HEK293 (cell line): Measurements from ENCODE around the gene PIK3R1.

Experiments
- CTCF ChIA-PET: fragments of 350-600 bp; formaldehyde crosslinking; extraction: SDS; loops from one replicate; lab custom pipeline; 2021; ENCODE audit warnings: antibody characterized with exemption; lab: Yijun Ruan, JAX
- POLR2A ChIA-PET: fragments of 300-600 bp; formaldehyde crosslinking; extraction: SDS; loops from one replicate; lab custom pipeline; 2020; ENCODE audit warnings: antibody characterized with exemption, inconsistent platforms; lab: Yijun Ruan, JAX
- H3K27ac ChIP-seq: fragments of 200-500 bp; sonication (Bioruptor generic); 2 replicates; pipeline ENCODE4 v1.5.1; 2014; ENCODE audit warnings: low read depth, low read length, control low read depth, inconsistent platforms; ENCODE audit errors: extremely low read depth
- H3K36me3 ChIP-seq, 2 experiments: fragments of 200-500 bp in 1 of 2; sonication (Bioruptor generic) in 1 of 2; 1 replicate in 1 of 2; 2 replicates in 1 of 2; pipeline ENCODE4 v1.5.1; 2014 to 2017; ENCODE audit warnings: inconsistent platforms in 2 of 2, low read length in 2 of 2; ENCODE audit not compliant: control insufficient read depth in 2 of 2, insufficient read depth in 1 of 2
- H3K4me1 ChIP-seq: fragments of 200-500 bp; sonication (Bioruptor generic); 2 replicates; pipeline ENCODE4 v1.5.1; 2014; ENCODE audit warnings: mild to moderate bottlenecking, low read length, inconsistent platforms; ENCODE audit not compliant: control insufficient read depth, insufficient read depth
- H3K4me3 ChIP-seq: 2 replicates; pipeline ENCODE4 v1.5.1; 2011; ENCODE audit warnings: low read depth, mild to moderate bottlenecking, control low read depth, low read length, moderate library complexity
- H3K9me3 ChIP-seq: fragments of 200-500 bp; sonication (Bioruptor generic); 2 replicates; pipeline ENCODE4 v1.5.1; 2014; ENCODE audit warnings: low read depth, low read length, inconsistent platforms; ENCODE audit not compliant: control insufficient read depth, insufficient read depth
- GLI4 ChIP-seq: fragments of 450-650 bp; formaldehyde crosslinking; IDR thresholded peaks from 2 replicates; pipeline ENCODE4 v1.5.1; 2016; ENCODE audit warnings: missing biosample characterization, missing genetic modification characterization
- KLF10 ChIP-seq: fragments of 450-650 bp; IDR thresholded peaks from 2 replicates; pipeline ENCODE4 v1.5.1; 2018; ENCODE audit warnings: missing biosample characterization, mild to moderate bottlenecking, missing genetic modification characterization
- SETDB1 ChIP-seq: IDR thresholded peaks from one replicate; pipeline ENCODE4 v1.6.1; 2017; ENCODE audit warnings: mild to moderate bottlenecking, low read length, moderate library complexity, mixed read lengths; ENCODE audit not compliant: insufficient read length
- ZNF114 ChIP-seq: fragments of 450-650 bp; formaldehyde crosslinking; IDR thresholded peaks from 2 replicates; pipeline ENCODE4 v1.5.0; 2017; ENCODE audit warnings: missing biosample characterization, missing genetic modification characterization
- ZNF155 ChIP-seq: fragments of 450-650 bp; formaldehyde crosslinking; IDR thresholded peaks from 2 replicates; pipeline ENCODE4 v1.5.1; 2016; ENCODE audit warnings: missing biosample characterization, missing genetic modification characterization
- ZNF184 ChIP-seq: fragments of 450-650 bp; IDR thresholded peaks from 2 replicates; pipeline ENCODE4 v1.5.1; 2018; ENCODE audit warnings: missing biosample characterization, mild to moderate bottlenecking, missing genetic modification characterization
- ZNF202 ChIP-seq: fragments of 450-650 bp; formaldehyde crosslinking; IDR thresholded peaks from 2 replicates; pipeline ENCODE4 v1.5.1; 2016; ENCODE audit warnings: missing biosample characterization, missing genetic modification characterization, borderline replicate concordance
- ZNF292 ChIP-seq: fragments of 450-650 bp; formaldehyde crosslinking; IDR thresholded peaks from 2 replicates; pipeline ENCODE4 v1.5.1; 2016; ENCODE audit warnings: low read depth, missing biosample characterization, missing genetic modification characterization, borderline replicate concordance
- ZNF335 ChIP-seq: fragments of 450-650 bp; formaldehyde crosslinking; conservative IDR thresholded peaks from 2 replicates; pipeline ENCODE4 v1.5.1; 2016; ENCODE audit warnings: missing biosample characterization, missing genetic modification characterization
- ZNF37A ChIP-seq: fragments of 450-650 bp; IDR thresholded peaks from 2 replicates; pipeline ENCODE4 v1.5.1; 2018; ENCODE audit warnings: missing biosample characterization, missing genetic modification characterization
- ZNF510 ChIP-seq: fragments of 450-650 bp; formaldehyde crosslinking; IDR thresholded peaks from 2 replicates; pipeline ENCODE4 v1.5.1; 2018; ENCODE audit warnings: mild to moderate bottlenecking, missing genetic modification characterization, missing biosample characterization; ENCODE audit not compliant: insufficient replicate concordance
- ZNF549 ChIP-seq: fragments of 450-650 bp; IDR thresholded peaks from 2 replicates; pipeline ENCODE4 v1.5.1; 2018; ENCODE audit warnings: missing biosample characterization, missing genetic modification characterization, mild to moderate bottlenecking, inconsistent platforms, moderate library complexity
- ZNF626 ChIP-seq: fragments of 450-650 bp; sonication (Bioruptor Pico); formaldehyde crosslinking; IDR thresholded peaks from 2 replicates; pipeline ENCODE4 v1.5.1; 2018; ENCODE audit warnings: missing biosample characterization, missing genetic modification characterization, inconsistent platforms
- ZNF639 ChIP-seq: fragments of 450-650 bp; formaldehyde crosslinking; IDR thresholded peaks from 2 replicates; pipeline ENCODE4 v1.5.1; 2016; ENCODE audit warnings: missing biosample characterization, missing genetic modification characterization
- ZNF664 ChIP-seq: fragments of 450-650 bp; formaldehyde crosslinking; IDR thresholded peaks from 2 replicates; pipeline ENCODE4 v1.5.1; 2016; ENCODE audit warnings: missing biosample characterization, missing genetic modification characterization
- ZNF707 ChIP-seq: fragments of 450-650 bp; formaldehyde crosslinking; IDR thresholded peaks from 2 replicates; pipeline ENCODE4 v1.5.1; 2016; ENCODE audit warnings: missing biosample characterization, missing genetic modification characterization
- ZNF791 ChIP-seq: fragments of 450-650 bp; formaldehyde crosslinking; IDR thresholded peaks from 2 replicates; pipeline ENCODE4 v1.5.1; 2016; ENCODE audit warnings: missing biosample characterization, missing genetic modification characterization
- ZNF830 ChIP-seq: fragments of 450-650 bp; IDR thresholded peaks from 2 replicates; pipeline ENCODE4 v1.5.0; 2018; ENCODE audit warnings: missing biosample characterization, missing genetic modification characterization, low read depth, mild to moderate bottlenecking, moderate library complexity
- TF ChIP-seq, protein P1 (sequence below): fragments of 450-650 bp; formaldehyde crosslinking; IDR thresholded peaks from 2 replicates; pipeline ENCODE4 v1.5.1; 2016; ENCODE audit warnings: missing biosample characterization, missing genetic modification characterization
- TF ChIP-seq, protein P2 (sequence below): fragments of 450-650 bp; formaldehyde crosslinking; IDR thresholded peaks from 2 replicates; pipeline ENCODE4 v1.5.1; 2016; ENCODE audit warnings: missing biosample characterization, missing genetic modification characterization

The PIK3R1 gene

GRCh38 chr5:68220914-68221313 lies 5.4 kb downstream of the PIK3R1 start:
- H3K4me1 ChIP-seq: peaks cover 4% of the 10 kb centered on the region; the same call in 1 of the 2 replicates

DNA sequence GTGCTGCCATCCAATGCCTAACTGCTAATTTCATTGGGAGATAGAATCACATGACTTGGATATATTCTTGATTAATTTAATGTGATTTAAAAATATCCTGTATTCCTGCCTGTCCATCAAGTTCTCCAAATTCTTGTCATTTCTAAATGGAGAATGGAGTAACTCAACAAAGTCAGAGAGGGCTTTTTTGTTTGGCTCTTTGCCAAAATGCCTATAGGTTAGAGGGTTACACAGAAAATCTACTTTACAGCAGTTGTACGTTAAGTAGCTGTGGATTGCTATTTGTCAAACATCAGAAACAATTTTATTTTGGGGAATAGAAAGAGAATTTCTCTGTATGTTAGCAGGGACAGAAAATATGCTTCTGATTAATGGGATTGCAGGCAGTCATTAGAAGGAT lies 5.9 kb downstream of the PIK3R1 start:
- Histone ChIP-seq H3K4me3 (no peak overlapping the region), H3K9me3 (no peaks in the 10 kb centered on the region), H3K4me1 (peaks cover 4% of the 10 kb centered on the region; the same call in 1 of the 2 replicates), H3K27ac (no peak overlapping the region), H3K36me3 (peaks cover 0 to 6% of the 10 kb centered on the region in 2 experiments; a peak in 1 of 3 replicates)
- CTCF ChIA-PET: no interaction called here
- TF ChIP-seq, protein P1, sequence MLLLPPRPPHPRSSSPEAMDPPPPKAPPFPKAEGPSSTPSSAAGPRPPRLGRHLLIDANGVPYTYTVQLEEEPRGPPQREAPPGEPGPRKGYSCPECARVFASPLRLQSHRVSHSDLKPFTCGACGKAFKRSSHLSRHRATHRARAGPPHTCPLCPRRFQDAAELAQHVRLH (tag by site-specific recombination): no peak
- TF ChIP-seq ZNF639 (no peak), ZNF155 (tag by site-specific recombination) (no peak), KLF10 (tag by site-specific recombination) (no peak), ZNF707 (tag by site-specific recombination) (no peak), ZNF510 (tag by site-specific recombination) (peak; percentile 11), ZNF37A (tag by site-specific recombination) (0 out of 2 replicates have a peak, but pooled peaks have one; percentile 16), ZNF114 (tag by site-specific recombination) (no peak), GLI4 (no peak), ZNF626 (tag by site-specific recombination) (0 out of 2 replicates have a peak, but pooled peaks have one; percentile 20), ZNF664 (tag by site-specific recombination) (no peak), ZNF335 (tag by site-specific recombination) (no peak), ZNF549 (0 out of 2 replicates have a peak, but pooled peaks have one; percentile 25), ZNF184 (tag by site-specific recombination) (0 out of 2 replicates have a peak, but pooled peaks have one; percentile 14), ZNF791 (tag by site-specific recombination) (no peak), ZNF202 (tag by site-specific recombination) (no peak), ZNF292 (tag by site-specific recombination) (no peak), ZNF830 (tag by site-specific recombination) (0 out of 2 replicates have a peak, but pooled peaks have one; percentile 41)
- TF ChIP-seq, protein P2, sequence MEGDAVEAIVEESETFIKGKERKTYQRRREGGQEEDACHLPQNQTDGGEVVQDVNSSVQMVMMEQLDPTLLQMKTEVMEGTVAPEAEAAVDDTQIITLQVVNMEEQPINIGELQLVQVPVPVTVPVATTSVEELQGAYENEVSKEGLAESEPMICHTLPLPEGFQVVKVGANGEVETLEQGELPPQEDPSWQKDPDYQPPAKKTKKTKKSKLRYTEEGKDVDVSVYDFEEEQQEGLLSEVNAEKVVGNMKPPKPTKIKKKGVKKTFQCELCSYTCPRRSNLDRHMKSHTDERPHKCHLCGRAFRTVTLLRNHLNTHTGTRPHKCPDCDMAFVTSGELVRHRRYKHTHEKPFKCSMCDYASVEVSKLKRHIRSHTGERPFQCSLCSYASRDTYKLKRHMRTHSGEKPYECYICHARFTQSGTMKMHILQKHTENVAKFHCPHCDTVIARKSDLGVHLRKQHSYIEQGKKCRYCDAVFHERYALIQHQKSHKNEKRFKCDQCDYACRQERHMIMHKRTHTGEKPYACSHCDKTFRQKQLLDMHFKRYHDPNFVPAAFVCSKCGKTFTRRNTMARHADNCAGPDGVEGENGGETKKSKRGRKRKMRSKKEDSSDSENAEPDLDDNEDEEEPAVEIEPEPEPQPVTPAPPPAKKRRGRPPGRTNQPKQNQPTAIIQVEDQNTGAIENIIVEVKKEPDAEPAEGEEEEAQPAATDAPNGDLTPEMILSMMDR (tag by site-specific recombination): no peak
- TF ChIP-seq, all 188 proteins: peak for 6
- POLR2A ChIA-PET: no interaction called here

More at GRCh38 chr5:68220914-68221313, 5.4 kb downstream of the PIK3R1 start:
- Histone ChIP-seq H3K4me3 (no peak overlapping the region), H3K27ac (no peak overlapping the region), H3K9me3 (no peaks in the 10 kb centered on the region), H3K36me3 (no peaks in the 10 kb centered on the region)
- ChIA-PET POLR2A (no interaction called here), CTCF (no interaction called here)
- TF ChIP-seq ZNF639 (no peak), SETDB1 (peak; percentile 84)
